Measurements from ENCODE around the gene MTURN. TPM values are rescaled to one million over a fixed set of nuclear protein-coding genes. Genes with fewer than 3 reads are reported as not detected.
"Not testable (repeated sequence)": the region's sequence is repeated elsewhere in the genome, so short reads cannot be mapped to it uniquely, and the experiment has no call there.

MTURN gene
- total RNA-seq, 3 donors from 2014 or later: 2.9 to 3.3 (median 3.3) TPM

- H3K4me1 Mint-ChIP-seq (ENCODE audit: low read depth): no peaks in the 10 kb centered on the region
These were observed 50.7 kb downstream of the MTURN start for GRCh38 chr7:30185496-30185895.

GRCh38 chr7:30186725-30187124, 51.9 kb downstream of the MTURN start:
- DNase-seq: no peak
- no peak for ATAC-seq
- Mint-ChIP-seq H3K4me3 (no peak overlapping the region), H3K27me3 (ENCODE audit: low read depth) (no peaks in the 10 kb centered on the region), H3K36me3 (ENCODE audit: insufficient read depth) (no peaks in the 10 kb centered on the region), H3K9me3 (peaks cover 9% of the 10 kb centered on the region), H3K4me1 (ENCODE audit: low read depth) (no peaks in the 10 kb centered on the region)

More at GRCh38 chr7:30185496-30185895, 50.7 kb downstream of the MTURN start:
- no peaks in the 10 kb centered on the region for H3K27me3 Mint-ChIP-seq (ENCODE audit: low read depth)
- no peak for DNase-seq
- no peak for ATAC-seq
- H3K4me3 Mint-ChIP-seq: no peak overlapping the region
- peaks cover 9% of the 10 kb centered on the region for H3K9me3 Mint-ChIP-seq
- no peaks in the 10 kb centered on the region for H3K36me3 Mint-ChIP-seq (ENCODE audit: insufficient read depth)

GRCh38 chr7:30187513-30187912, 52.7 kb downstream of the MTURN start:
- no peaks in the 10 kb centered on the region for H3K36me3 Mint-ChIP-seq (ENCODE audit: insufficient read depth)
- no peak overlapping the region for H3K4me3 Mint-ChIP-seq
- DNase-seq: no peak
- peaks cover 9% of the 10 kb centered on the region for H3K9me3 Mint-ChIP-seq
- H3K4me1 Mint-ChIP-seq (ENCODE audit: low read depth): no peaks in the 10 kb centered on the region
- H3K27me3 Mint-ChIP-seq (ENCODE audit: low read depth): no peaks in the 10 kb centered on the region
- ATAC-seq: no peak

- H3K9me3 Mint-ChIP-seq; H3K4me3 Mint-ChIP-seq; ATAC-seq; H3K4me1 Mint-ChIP-seq (ENCODE audit: low read depth); DNase-seq; H3K36me3 Mint-ChIP-seq (ENCODE audit: insufficient read depth); H3K27me3 Mint-ChIP-seq (ENCODE audit: low read depth): not testable (repeated sequence)
These were observed 53.6 kb downstream of the MTURN start for GRCh38 chr7:30188381-30188780.

GRCh38 chr7:30188811-30189210, 54.0 kb downstream of the MTURN start:
- no peak overlapping the region for H3K4me3 Mint-ChIP-seq
- no peaks in the 10 kb centered on the region for H3K4me1 Mint-ChIP-seq (ENCODE audit: low read depth)
- DNase-seq (no peak), ATAC-seq (no peak)
- H3K36me3 Mint-ChIP-seq (ENCODE audit: insufficient read depth): no peaks in the 10 kb centered on the region
- H3K9me3 Mint-ChIP-seq: peaks cover 9% of the 10 kb centered on the region
- no peaks in the 10 kb centered on the region for H3K27me3 Mint-ChIP-seq (ENCODE audit: low read depth)

GRCh38 chr7:30191809-30192208, 57.0 kb downstream of the MTURN start:
- Mint-ChIP-seq H3K4me3 (no peak overlapping the region), H3K4me1 (ENCODE audit: low read depth) (no peaks in the 10 kb centered on the region), H3K9me3 (peaks cover 24% of the 10 kb centered on the region), H3K36me3 (ENCODE audit: insufficient read depth) (no peaks in the 10 kb centered on the region), H3K27me3 (ENCODE audit: low read depth) (no peaks in the 10 kb centered on the region)
- ATAC-seq (no peak), DNase-seq (no peak)

- Mint-ChIP-seq H3K4me3 (no peak overlapping the region), H3K9me3 (peaks cover 21% of the 10 kb centered on the region), H3K4me1 (ENCODE audit: low read depth) (no peaks in the 10 kb centered on the region), H3K36me3 (ENCODE audit: insufficient read depth) (peaks cover 4% of the 10 kb centered on the region), H3K27me3 (ENCODE audit: low read depth) (no peaks in the 10 kb centered on the region)
- ATAC-seq (no peak), DNase-seq (no peak)
These were observed 58.7 kb downstream of the MTURN start for GRCh38 chr7:30193336-30193943.

- peaks cover 21% of the 10 kb centered on the region for H3K9me3 Mint-ChIP-seq
- no peaks in the 10 kb centered on the region for H3K27me3 Mint-ChIP-seq (ENCODE audit: low read depth)
- ATAC-seq (no peak), DNase-seq (no peak)
- H3K4me3 Mint-ChIP-seq: no peak overlapping the region
- H3K36me3 Mint-ChIP-seq (ENCODE audit: insufficient read depth): peaks cover 4% of the 10 kb centered on the region
- H3K4me1 Mint-ChIP-seq (ENCODE audit: low read depth): no peaks in the 10 kb centered on the region
These were observed 61.6 kb downstream of the MTURN start for GRCh38 chr7:30196408-30196807.

- Mint-ChIP-seq H3K27me3 (ENCODE audit: low read depth) (no peaks in the 10 kb centered on the region), H3K9me3 (peaks cover 21% of the 10 kb centered on the region), H3K4me1 (ENCODE audit: low read depth) (no peaks in the 10 kb centered on the region), H3K4me3 (no peak overlapping the region), H3K36me3 (ENCODE audit: insufficient read depth) (peaks cover 4% of the 10 kb centered on the region)
- DNase-seq: no peak
- no peak for ATAC-seq
These were observed 62.7 kb downstream of the MTURN start for GRCh38 chr7:30197438-30197837.

GRCh38 chr7:30199271-30199670, 64.5 kb downstream of the MTURN start:
- Mint-ChIP-seq H3K4me3 (no peak overlapping the region), H3K27me3 (ENCODE audit: low read depth) (no peaks in the 10 kb centered on the region), H3K4me1 (ENCODE audit: low read depth) (no peaks in the 10 kb centered on the region), H3K9me3 (peaks cover 21% of the 10 kb centered on the region), H3K36me3 (ENCODE audit: insufficient read depth) (peaks cover 4% of the 10 kb centered on the region)
- DNase-seq (no peak), ATAC-seq (no peak)

- DNase-seq (no peak), ATAC-seq (no peak)
- Mint-ChIP-seq H3K4me1 (ENCODE audit: low read depth) (no peaks in the 10 kb centered on the region), H3K4me3 (no peak overlapping the region), H3K36me3 (ENCODE audit: insufficient read depth) (peaks cover 4% of the 10 kb centered on the region), H3K27me3 (ENCODE audit: low read depth) (no peaks in the 10 kb centered on the region), H3K9me3 (peaks cover 14% of the 10 kb centered on the region)
These were observed 65.8 kb downstream of the MTURN start for GRCh38 chr7:30200591-30200990.

- H3K27me3 Mint-ChIP-seq (ENCODE audit: low read depth): no peaks in the 10 kb centered on the region
- DNase-seq: no peak
- H3K36me3 Mint-ChIP-seq (ENCODE audit: insufficient read depth): peaks cover 4% of the 10 kb centered on the region
- no peaks in the 10 kb centered on the region for H3K4me1 Mint-ChIP-seq (ENCODE audit: low read depth)
- H3K4me3 Mint-ChIP-seq: no peak overlapping the region
- H3K9me3 Mint-ChIP-seq: peaks cover 10% of the 10 kb centered on the region
- ATAC-seq: no peak
These were observed 66.4 kb downstream of the MTURN start for GRCh38 chr7:30201161-30201666.

- Mint-ChIP-seq H3K9me3 (peaks cover 2% of the 10 kb centered on the region), H3K27me3 (ENCODE audit: low read depth) (no peaks in the 10 kb centered on the region)
- ATAC-seq: no peak
These were observed 67.1 kb downstream of the MTURN start for GRCh38 chr7:30201921-30202320.

GRCh38 chr7:30202671-30203070, 67.9 kb downstream of the MTURN start:
- no peaks in the 10 kb centered on the region for H3K9me3 Mint-ChIP-seq
- ATAC-seq: no peak
- no peaks in the 10 kb centered on the region for H3K4me1 Mint-ChIP-seq (ENCODE audit: low read depth)
- H3K27me3 Mint-ChIP-seq (ENCODE audit: low read depth): no peaks in the 10 kb centered on the region
- no peaks in the 10 kb centered on the region for H3K36me3 Mint-ChIP-seq (ENCODE audit: insufficient read depth)
- H3K4me3 Mint-ChIP-seq: no peak overlapping the region
- DNase-seq: no peak

More at GRCh38 chr7:30201921-30202320, 67.1 kb downstream of the MTURN start:
- peaks cover 3% of the 10 kb centered on the region for H3K36me3 Mint-ChIP-seq (ENCODE audit: insufficient read depth)
- no peaks in the 10 kb centered on the region for H3K4me1 Mint-ChIP-seq (ENCODE audit: low read depth)
- DNase-seq: no peak
- H3K4me3 Mint-ChIP-seq: no peak overlapping the region

GRCh38 chr7:30206491-30206890, 71.7 kb downstream of the MTURN start:
- Mint-ChIP-seq H3K9me3 (no peaks in the 10 kb centered on the region), H3K27me3 (ENCODE audit: low read depth) (peaks cover 4% of the 10 kb centered on the region), H3K4me1 (ENCODE audit: low read depth) (no peaks in the 10 kb centered on the region), H3K4me3 (no peak overlapping the region), H3K36me3 (ENCODE audit: insufficient read depth) (no peaks in the 10 kb centered on the region)
- DNase-seq (no peak), ATAC-seq (no peak)
